Renal pelvis (tissue), 4 donors: ENCODE measurements around the gene GNA15. TPM values are rescaled to one million over a fixed set of nuclear protein-coding genes. Genes with fewer than 3 reads are reported as not detected.
"Not testable (repeated sequence)": the region's sequence is repeated elsewhere in the genome, so short reads cannot be mapped to it uniquely, and the experiment has no call there.

Experiments
- DNase-seq: peaks from one replicate; pipeline ENCODE4 v3.0.0-alpha.2; 2013
- polyA plus RNA-seq, 3 donors: library from polyadenylated mRNA; unstranded; fragments of 120-200 nt; gene quantifications; one replicate each; pipeline ENCODE4 v1.2.1, GENCODE V29; 2013; ENCODE audit not compliant: insufficient read length in 3 of 3

The GNA15 gene
- polyA plus RNA-seq, 3 donors, result 0.99 to 1.4 (median 1.0) TPM

- no peak for DNase-seq
Measured at GRCh38 chr19:3189702-3190469, 54.1 kb downstream of the GNA15 start.

GRCh38 chr19:3190470-3190770 is 54.6 kb downstream of the GNA15 start:
- DNase-seq, result no peak

- no peak for DNase-seq
Measured at GRCh38 chr19:3190921-3191805, 55.3 kb downstream of the GNA15 start.

- DNase-seq, result not testable (repeated sequence)
Measured at GRCh38 chr19:3191806-3192104, 55.9 kb downstream of the GNA15 start.

GRCh38 chr19:3192228-3192635 is 56.4 kb downstream of the GNA15 start:
- DNase-seq, result no peak

GRCh38 chr19:3192684-3193083 is 56.9 kb downstream of the GNA15 start:
- DNase-seq, result no peak

GRCh38 chr19:3193256-3194105 is 57.6 kb downstream of the GNA15 start:
- DNase-seq, result no peak

GRCh38 chr19:3194106-3195087 is 58.6 kb downstream of the GNA15 start:
- no peak for DNase-seq

- DNase-seq, result no peak
Measured at GRCh38 chr19:3196064-3196932, 60.5 kb downstream of the GNA15 start.

GRCh38 chr19:3196933-3197205 is 61.0 kb downstream of the GNA15 start:
- DNase-seq, result no peak

GRCh38 chr19:3198901-3199700 is 63.3 kb downstream of the GNA15 start:
- DNase-seq, result no peak

- DNase-seq, result no peak
Measured at GRCh38 chr19:3201072-3201700, 65.4 kb downstream of the GNA15 start.

- no peak for DNase-seq
Measured at GRCh38 chr19:3201911-3202310, 66.1 kb downstream of the GNA15 start.

GRCh38 chr19:3202346-3202745 is 66.5 kb downstream of the GNA15 start:
- no peak for DNase-seq

GRCh38 chr19:3202895-3203294 is 67.1 kb downstream of the GNA15 start:
- DNase-seq, result not testable (repeated sequence)

GRCh38 chr19:3203805-3204645 is 68.2 kb downstream of the GNA15 start:
- no peak for DNase-seq

- no peak for DNase-seq
Measured at GRCh38 chr19:3204646-3205275, 68.9 kb downstream of the GNA15 start.
